Tibial artery (tissue), 4 donors: ENCODE results near the gene SGCA.
A peak's percentile ranks its signal among the peaks of the same experiment; 100 is the strongest.

Source experiments
- DNase-seq, 2 donors: peaks; one replicate each; pipeline ENCODE4 v3.0.0-alpha.2; 2019
- H3K27ac ChIP-seq, 2 donors: fragments of 200-600 bp; sonication (generic) in 1 of 2; 1 replicate in 1 of 2; 2 replicates in 1 of 2; pipeline ENCODE4 v1.5.1; 2018 to 2019; ENCODE audit warnings: mild to moderate bottlenecking in 1 of 2
- H3K27me3 ChIP-seq, 2 donors: fragments of 200-600 bp; sonication (generic) in 1 of 2; one replicate each; pipeline versions ENCODE4 v1.5.1 to v1.6.0; 2016 to 2019
- H3K36me3 ChIP-seq, 3 donors: fragments of 200-600 bp; sonication (generic) in 2 of 3; one replicate each; pipeline ENCODE4 v1.5.1; 2016 to 2019; ENCODE audit warnings: mild to moderate bottlenecking in 2 of 3
- H3K4me1 ChIP-seq, 4 donors: fragments of 200-600 bp; sonication (generic) in 2 of 4; 1 replicate in 3 of 4; 2 replicates in 1 of 4; pipeline ENCODE4 v1.5.1; 2016 to 2019
- H3K4me3 ChIP-seq, 2 donors: fragments of 200-600 bp; sonication (generic) in 1 of 2; 1 replicate in 1 of 2; 2 replicates in 1 of 2; pipeline ENCODE4 v1.5.1; 2018 to 2019; ENCODE audit warnings: mild to moderate bottlenecking in 2 of 2
- H3K9me3 ChIP-seq, 3 donors: fragments of 200-600 bp; sonication (generic) in 1 of 3; one replicate each; pipeline ENCODE4 v1.5.1; 2016 to 2019
- CTCF ChIP-seq, 2 experiments: fragments of 200-600 bp in 1 of 2; fragments of 450-650 bp in 1 of 2; IDR thresholded peaks; one replicate each; pipeline ENCODE4 v1.5.1; 2017 to 2019; ENCODE audit warnings: antibody characterized with exemption in 2 of 2, mild to moderate bottlenecking in 1 of 2, moderate library complexity in 1 of 2
- intact Hi-C: fragments of 100-400 bp; cut with DNase I; formaldehyde crosslinking; loops from one replicate; pipeline ENCODE4 v1.15.0; 2023; ENCODE audit warnings: low total_unique reads

The SGCA gene

GRCh38 chr17:50120475-50121253 lies 45.1 kb upstream of the SGCA start:
- Histone ChIP-seq H3K4me3 (no peak overlapping the region), H3K36me3 (no peaks in the 10 kb centered on the region), H3K27ac (no peak overlapping the region), H3K27me3 (no peaks in the 10 kb centered on the region), H3K9me3 (no peaks in the 10 kb centered on the region), H3K4me1 (peaks cover 0 to 15% (median 7%) of the 10 kb centered on the region in 4 donors)
- no peak for TF ChIP-seq CTCF (IDR thresholded peaks at IDR 0.05)
- DNase-seq: no peak
- intact Hi-C loops: no loop called here

- H3K36me3 ChIP-seq: no peaks in the 10 kb centered on the region
- peaks cover 0 to 2% (median 0%) of the 10 kb centered on the region in 4 donors for H3K4me1 ChIP-seq
- TF ChIP-seq CTCF (IDR thresholded peaks at IDR 0.05): no peak
- intact Hi-C loops: no loop called here
- H3K9me3 ChIP-seq: no peaks in the 10 kb centered on the region
- H3K27ac ChIP-seq: no peak overlapping the region
- no peak overlapping the region for H3K4me3 ChIP-seq
- H3K27me3 ChIP-seq: no peaks in the 10 kb centered on the region
- no peak for DNase-seq
Observed at GRCh38 chr17:50122945-50123344, 42.9 kb upstream of the SGCA start.

- Histone ChIP-seq H3K27me3 (no peaks in the 10 kb centered on the region), H3K27ac (peak overlapping the region in 1 of 2 donors; percentile 30), H3K4me1 (peaks cover 0 to 5% (median 2%) of the 10 kb centered on the region in 4 donors), H3K36me3 (no peaks in the 10 kb centered on the region), H3K9me3 (no peaks in the 10 kb centered on the region), H3K4me3 (no peak overlapping the region)
- DNase-seq: no peak
- intact Hi-C loops: no loop called here
- no peak for TF ChIP-seq CTCF (IDR thresholded peaks at IDR 0.05)
Observed at GRCh38 chr17:50123649-50124349, 42.0 kb upstream of the SGCA start.

- no peak for DNase-seq
- no peak overlapping the region for H3K4me3 ChIP-seq
- intact Hi-C loops: no loop called here
- peaks cover 0 to 4% of the 10 kb centered on the region in 2 donors for H3K27me3 ChIP-seq
- no peak for TF ChIP-seq CTCF (IDR thresholded peaks at IDR 0.05)
- no peaks in the 10 kb centered on the region for H3K36me3 ChIP-seq
- H3K4me1 ChIP-seq: peaks cover 0 to 22% (median 17%) of the 10 kb centered on the region in 4 donors
- no peak overlapping the region for H3K27ac ChIP-seq
- H3K9me3 ChIP-seq: no peaks in the 10 kb centered on the region
Observed at GRCh38 chr17:50125420-50125997, 40.3 kb upstream of the SGCA start.

- Histone ChIP-seq H3K27me3 (peaks cover 0 to 4% of the 10 kb centered on the region in 2 donors), H3K4me3 (no peak overlapping the region), H3K36me3 (no peaks in the 10 kb centered on the region), H3K9me3 (no peaks in the 10 kb centered on the region), H3K27ac (no peak overlapping the region), H3K4me1 (peaks cover 0 to 37% (median 31%) of the 10 kb centered on the region in 4 donors)
- no peak for TF ChIP-seq CTCF (IDR thresholded peaks at IDR 0.05)
- DNase-seq: no peak
- intact Hi-C loops: no loop called here
Observed at GRCh38 chr17:50127697-50128361, 38.0 kb upstream of the SGCA start.
